GM11168 (cell line): ENCODE measurements around the gene TMEM18.

Experiments
- in situ Hi-C: fragments of 300-500 bp; cut with MboI; formaldehyde crosslinking; loops from one replicate; pipeline ENCODE4 v1.12.0; 2022; ENCODE audit warnings: low sequenced_read_pairs; ENCODE audit not compliant: unreplicated experiment

The TMEM18 gene

DNA sequence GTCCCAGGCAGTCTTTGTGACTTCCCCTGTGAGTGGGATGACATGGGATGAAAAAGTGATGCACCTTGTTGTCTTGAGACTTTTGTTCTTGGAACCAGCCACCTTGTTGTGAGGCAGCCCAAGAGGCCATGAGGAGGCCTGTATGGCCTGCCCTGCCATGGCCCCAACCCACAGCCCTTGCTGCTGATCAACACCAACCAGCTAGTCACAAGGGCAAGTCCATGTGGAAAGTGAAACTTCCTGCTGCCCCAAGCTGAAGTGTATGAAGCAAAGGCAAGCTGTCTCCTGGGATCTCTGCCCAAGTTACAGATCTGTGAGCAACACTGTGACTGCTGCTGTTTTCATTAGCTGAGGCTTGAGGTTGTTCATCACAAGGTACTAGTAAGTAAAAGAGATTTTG lies 21.6 kb downstream of the TMEM18 start:
- in situ Hi-C loops, result no loop called here

GRCh38 chr2:654896-655295 lies 22.3 kb downstream of the TMEM18 start:
- in situ Hi-C loops, result no loop called here

DNA sequence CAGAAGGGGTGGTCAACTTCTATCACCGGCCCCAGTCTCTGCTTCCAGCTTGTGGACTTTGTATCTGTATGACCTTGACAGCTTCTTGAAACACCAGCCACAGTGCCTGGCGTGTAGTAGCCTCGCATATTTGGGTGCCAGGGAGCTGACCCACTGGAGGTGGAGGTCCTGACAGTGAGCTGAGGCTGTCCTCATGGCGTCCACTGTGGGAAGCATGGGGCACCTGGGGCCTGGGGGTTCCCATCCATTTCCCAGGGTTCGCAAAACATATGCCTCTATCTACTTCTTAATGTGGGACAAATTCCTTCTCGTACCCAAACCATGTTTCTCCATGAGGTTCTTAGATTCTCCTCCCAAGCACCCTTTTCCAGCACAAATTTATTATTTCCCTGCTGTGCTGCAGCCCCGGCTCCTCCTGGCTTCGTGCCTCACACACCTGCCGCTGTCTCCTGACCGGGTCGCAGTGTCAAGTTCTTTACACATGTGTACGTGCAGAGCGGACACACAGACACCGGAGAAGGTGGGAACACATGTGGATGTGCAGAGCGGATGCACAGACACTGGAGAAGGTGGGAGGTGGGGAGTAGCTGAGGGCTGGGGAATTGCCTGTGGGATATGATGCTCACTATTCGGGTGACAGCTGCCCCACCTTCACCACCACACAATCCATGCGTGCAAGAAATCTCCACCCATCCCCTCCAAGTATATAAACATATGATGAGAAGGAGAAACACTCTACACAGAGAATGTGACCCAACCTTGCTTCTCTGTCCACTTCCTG lies 23.4 kb downstream of the TMEM18 start:
- in situ Hi-C loops, result no loop called here

DNA sequence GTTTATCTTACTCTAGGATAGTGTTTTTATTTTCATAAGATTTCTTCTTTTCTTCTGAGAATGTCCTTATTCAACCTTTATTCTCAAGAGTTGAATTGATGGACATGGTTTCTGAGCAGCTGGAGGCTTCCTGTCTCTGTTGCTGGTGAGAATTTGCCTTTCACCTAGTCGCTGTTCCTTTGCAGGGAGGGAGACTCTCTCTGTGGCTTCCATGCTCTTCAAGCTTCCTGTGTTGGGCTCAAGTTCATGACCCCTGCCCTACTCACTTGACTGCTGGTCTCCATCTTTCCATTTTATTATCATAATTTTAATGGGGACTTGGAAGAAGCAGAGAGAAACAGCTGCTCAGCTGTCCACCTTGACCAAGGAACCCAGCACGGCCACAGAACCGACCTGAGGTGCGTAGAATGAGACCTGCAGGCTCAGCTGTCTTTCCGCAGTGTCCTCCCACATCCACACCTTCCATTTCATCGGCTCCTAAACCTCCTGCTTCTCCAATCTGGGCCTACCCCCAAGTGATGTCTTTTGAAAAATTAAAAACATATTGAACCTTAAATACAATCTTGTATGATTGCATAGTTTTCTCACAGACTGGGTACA lies 24.2 kb downstream of the TMEM18 start:
- in situ Hi-C loops, result no loop called here

DNA sequence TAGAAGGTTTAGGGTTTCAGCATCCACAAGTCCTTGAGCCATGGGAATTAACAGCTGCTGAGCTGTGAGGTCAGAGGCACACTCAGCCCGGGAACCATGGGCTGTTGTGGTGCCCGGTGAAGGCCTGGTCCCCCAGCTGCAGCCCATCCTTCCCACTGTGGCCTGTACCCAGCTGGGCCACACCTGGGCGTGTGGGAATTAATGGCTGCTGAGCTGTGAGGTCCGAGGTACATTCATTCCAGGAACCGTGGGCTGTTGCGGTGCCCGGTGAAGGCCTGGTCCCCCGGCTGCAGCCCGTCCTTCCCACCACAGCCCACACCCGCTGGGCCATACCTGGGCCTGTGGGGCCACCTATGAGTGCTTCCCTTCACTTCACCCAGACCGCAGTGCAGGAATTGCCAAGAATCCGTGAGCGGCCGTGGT lies 25.2 kb downstream of the TMEM18 start:
- in situ Hi-C loops, result no loop called here

- in situ Hi-C loops, result no loop called here
Measured at GRCh38 chr2:650343-651310, 26.6 kb downstream of the TMEM18 start.

- in situ Hi-C loops, result no loop called here
Measured at GRCh38 chr2:649426-650342, 27.5 kb downstream of the TMEM18 start.

GRCh38 chr2:648476-649424 lies 28.5 kb downstream of the TMEM18 start:
- in situ Hi-C loops, result no loop called here

GRCh38 chr2:647691-648231 lies 29.4 kb downstream of the TMEM18 start:
- in situ Hi-C loops, result no loop called here

- in situ Hi-C loops, result no loop called here
Measured at GRCh38 chr2:647003-647560, 30.1 kb downstream of the TMEM18 start.

DNA sequence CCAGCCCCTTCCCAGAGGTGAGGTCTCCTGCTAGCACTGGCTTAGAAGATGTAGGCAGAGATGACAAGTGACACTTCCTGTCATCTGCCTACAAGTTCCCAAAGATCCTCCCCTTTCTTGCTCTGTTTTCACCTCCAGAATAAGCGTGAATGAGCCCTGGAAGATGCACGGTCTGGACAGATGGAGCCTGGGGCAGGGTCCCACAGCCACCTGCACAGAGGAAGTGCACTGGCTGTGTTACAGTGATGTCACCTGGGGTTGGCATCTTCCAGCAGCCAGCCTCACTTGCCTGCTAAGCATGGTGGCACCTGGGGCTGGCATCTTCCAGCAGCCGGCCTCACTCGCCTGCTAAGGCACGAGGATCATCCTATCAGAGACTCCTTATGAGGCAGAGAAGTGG lies 32.3 kb downstream of the TMEM18 start:
- in situ Hi-C loops, result no loop called here

- in situ Hi-C loops, result no loop called here
Measured at GRCh38 chr2:643761-644160, 33.4 kb downstream of the TMEM18 start.

GRCh38 chr2:643334-643733 lies 33.9 kb downstream of the TMEM18 start:
- in situ Hi-C loops, result no loop called here

DNA sequence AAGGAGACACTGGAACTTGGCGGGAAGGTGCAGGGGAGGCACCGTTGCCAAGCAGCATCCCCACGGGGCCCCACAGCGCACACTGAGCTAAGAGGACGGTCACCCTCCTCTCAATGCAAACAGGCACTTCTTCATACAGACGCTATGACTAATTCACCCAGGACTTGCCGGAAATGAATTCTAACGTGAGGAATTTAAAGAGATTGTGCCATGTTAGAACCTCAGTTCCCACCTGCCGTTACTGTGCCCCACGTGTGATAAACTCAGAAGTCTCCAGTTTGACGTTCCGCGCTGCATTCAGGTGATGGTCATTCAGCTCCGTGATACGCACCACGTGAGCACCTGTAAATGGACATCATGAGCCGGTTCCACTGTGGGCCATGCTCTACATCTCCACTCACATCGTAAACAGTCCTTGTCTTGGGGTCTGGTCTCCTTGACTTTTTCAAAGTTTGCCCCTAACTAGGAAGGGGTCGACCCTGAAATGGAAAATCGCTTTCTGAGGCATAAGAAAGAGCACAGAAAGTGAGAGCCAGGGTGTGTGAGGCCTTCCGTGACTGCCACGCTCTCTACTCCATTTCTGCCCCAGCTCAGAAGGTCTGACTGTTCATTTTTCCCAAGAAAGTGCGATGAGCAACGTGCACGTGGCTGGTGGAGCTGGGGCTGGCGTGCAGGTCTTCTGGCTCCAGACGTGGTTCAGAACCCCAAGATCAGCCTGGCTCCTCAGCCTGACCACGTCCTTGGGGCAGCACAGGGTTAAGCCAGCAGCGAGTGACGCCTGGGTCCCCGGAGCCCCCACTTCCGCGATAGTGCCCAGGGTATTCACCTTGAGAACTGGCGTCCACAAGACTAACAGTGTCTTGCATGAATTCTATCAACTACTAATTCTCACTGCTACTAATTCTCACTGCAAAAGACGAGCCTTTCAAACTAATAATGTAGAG lies 35.1 kb downstream of the TMEM18 start:
- in situ Hi-C loops, result no loop called here

- in situ Hi-C loops, result no loop called here
Measured at GRCh38 chr2:641164-641871, 35.9 kb downstream of the TMEM18 start.

DNA sequence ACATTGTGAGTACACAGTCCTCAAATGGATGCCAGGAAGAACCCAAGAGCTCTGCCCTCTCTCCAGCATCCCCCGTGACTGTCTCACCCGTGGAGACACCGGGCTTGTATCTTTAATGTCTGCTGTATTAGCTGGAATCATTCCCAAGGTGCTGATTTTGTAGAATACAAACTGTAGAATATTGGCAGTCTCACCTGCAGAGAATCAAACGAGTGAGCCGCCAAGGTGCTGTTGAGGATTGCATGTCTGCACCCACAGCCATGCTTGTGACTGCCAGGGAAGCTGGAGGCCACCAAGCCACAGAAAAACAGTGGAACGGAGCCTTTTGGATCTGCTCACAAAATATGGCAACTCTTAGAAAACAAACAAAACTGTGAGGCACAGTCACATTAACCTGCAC lies 37.5 kb downstream of the TMEM18 start:
- in situ Hi-C loops, result no loop called here

DNA sequence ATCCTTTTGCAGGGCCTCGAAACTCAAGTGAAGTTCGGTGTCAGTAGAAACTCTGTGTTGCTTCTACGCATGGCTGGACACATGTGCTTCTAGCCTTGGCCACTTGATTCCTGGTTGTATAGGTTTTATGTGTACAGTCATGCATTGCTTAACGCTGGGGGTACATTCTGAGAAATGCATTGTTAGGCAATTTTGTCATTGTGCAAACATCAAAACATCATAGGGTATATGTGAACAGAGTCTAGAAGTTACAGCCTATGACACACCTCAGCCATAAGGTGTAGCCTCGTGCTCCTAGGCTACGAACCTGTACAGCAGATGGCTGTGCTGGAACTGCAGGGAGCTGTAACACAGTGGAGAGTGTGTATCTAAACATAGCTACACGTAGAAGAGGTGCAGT lies 39.4 kb downstream of the TMEM18 start:
- in situ Hi-C loops, result no loop called here
